ENCODE results near the gene KMT5B. TPM values are rescaled to one million over a fixed set of nuclear protein-coding genes. Genes with fewer than 3 reads are reported as not detected.

Gene KMT5B
- total RNA-seq, 4 donors from 2014 or later = 35.1 to 75.6 (median 39.8) TPM

- Histone ChIP-seq H3K4me3 (no peak overlapping the region), H3K4me1 (peaks cover 0 to 23% (median 5%) of the 10 kb centered on the region in 3 donors), H3K9me3 (no peaks in the 10 kb centered on the region), H3K36me3 (peaks cover 0 to 39% of the 10 kb centered on the region in 2 donors), H3K27me3 (no peaks in the 10 kb centered on the region), H3K27ac (peak overlapping the region in 1 of 4 donors; percentile 6)
- TF ChIP-seq POLR2A (IDR thresholded peaks at IDR 0.05) (no peak), CTCF (IDR thresholded peaks at IDR 0.05) (no peak), POLR2AphosphoS5 (IDR thresholded peaks at IDR 0.05) (no peak), EP300 (IDR thresholded peaks at IDR 0.05) (no peak)
- 73 to 78% methylated on average over 2 to 8 of the region's 15 CpGs for WGBS, 2 donors (ENCODE audit: low coverage in 1 of 2)
- ATAC-seq = no peak
These were observed 46.2 kb upstream of the KMT5B start for GRCh38 chr11:68259122-68259959.

GRCh38 chr11:68258363-68258765, 45.3 kb upstream of the KMT5B start:
- TF ChIP-seq POLR2AphosphoS5 (IDR thresholded peaks at IDR 0.05) = no peak
- no peak for TF ChIP-seq POLR2A (IDR thresholded peaks at IDR 0.05)
- no peak for TF ChIP-seq EP300 (IDR thresholded peaks at IDR 0.05)
- TF ChIP-seq CTCF (IDR thresholded peaks at IDR 0.05) = no peak
- Histone ChIP-seq H3K4me3 (no peak overlapping the region), H3K27me3 (no peaks in the 10 kb centered on the region), H3K4me1 (peaks cover 0 to 23% (median 5%) of the 10 kb centered on the region in 3 donors), H3K9me3 (no peaks in the 10 kb centered on the region), H3K27ac (peak overlapping the region in 2 of 4 donors; percentile 41 to 51), H3K36me3 (peaks cover 0 to 31% of the 10 kb centered on the region in 2 donors)
- no peak for ATAC-seq
- WGBS, 2 donors (ENCODE audit: low coverage in 1 of 2) = no CpG with 5 or more reads among the region's 13 CpGs

DNA sequence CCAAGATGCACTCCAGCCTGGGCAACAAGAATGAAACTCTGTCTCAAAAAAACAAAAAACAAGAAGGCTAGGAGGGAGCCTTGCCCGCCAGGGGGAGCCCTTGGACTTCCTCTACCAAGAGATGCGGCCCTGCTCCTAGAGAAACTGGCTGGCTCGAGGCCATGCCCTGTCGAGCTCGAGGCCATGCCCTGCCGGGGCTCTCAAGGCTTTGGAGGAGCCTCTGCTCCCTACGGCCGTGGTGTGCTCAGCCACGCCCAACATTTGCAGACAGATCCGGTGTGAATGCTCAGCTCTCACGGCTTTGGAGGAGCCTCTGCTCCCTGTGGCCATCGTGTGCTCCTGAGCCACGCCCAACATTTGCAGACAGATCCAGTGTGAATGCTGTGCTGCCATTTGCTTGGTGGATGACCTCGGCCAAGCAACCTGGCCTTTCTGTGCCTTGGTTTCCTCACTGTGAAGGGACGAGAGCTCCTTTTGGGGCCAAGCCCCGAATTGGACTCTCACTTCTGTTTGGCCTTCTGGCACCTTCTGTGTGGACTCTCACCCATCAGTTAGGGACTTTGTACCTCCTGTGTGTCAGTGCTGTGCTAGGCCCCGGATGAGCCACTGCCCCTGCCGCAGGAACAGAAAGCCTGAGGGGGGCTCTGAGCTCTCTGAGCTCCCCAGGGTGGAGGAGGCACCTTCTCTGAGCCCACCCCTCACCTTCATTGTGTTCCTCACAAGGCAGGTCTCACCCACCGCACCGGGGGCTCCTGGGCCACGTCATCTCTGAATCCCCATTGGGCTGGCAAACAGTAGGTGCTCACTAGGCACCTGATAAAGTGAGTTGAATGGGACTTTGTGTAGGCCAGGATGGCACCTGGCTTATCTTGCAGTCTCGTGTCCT, 44.6 kb upstream of the KMT5B start:
- peak overlapping the region in 1 of 2 donors; percentile 29 for H3K4me3 ChIP-seq
- H3K27me3 ChIP-seq = no peaks in the 10 kb centered on the region
- TF ChIP-seq POLR2A (IDR thresholded peaks at IDR 0.05) (no peak), CTCF (IDR thresholded peaks at IDR 0.05) (peak in 3 of 4 experiments; percentile 90 to 94 (median 92)), EP300 (IDR thresholded peaks at IDR 0.05) (no peak), POLR2AphosphoS5 (IDR thresholded peaks at IDR 0.05) (peak; percentile 68)
- H3K27ac ChIP-seq = peak overlapping the region in 2 of 4 donors; percentile 41 to 51
- H3K4me1 ChIP-seq = peaks cover 0 to 23% (median 5%) of the 10 kb centered on the region in 3 donors
- no peaks in the 10 kb centered on the region for H3K9me3 ChIP-seq
- peak; percentile 83 for ATAC-seq
- WGBS, 2 donors (ENCODE audit: low coverage in 1 of 2) = 15 to 38% methylated on average over 3 to 10 of the region's 22 CpGs
- peaks cover 0 to 24% of the 10 kb centered on the region in 2 donors for H3K36me3 ChIP-seq

DNA sequence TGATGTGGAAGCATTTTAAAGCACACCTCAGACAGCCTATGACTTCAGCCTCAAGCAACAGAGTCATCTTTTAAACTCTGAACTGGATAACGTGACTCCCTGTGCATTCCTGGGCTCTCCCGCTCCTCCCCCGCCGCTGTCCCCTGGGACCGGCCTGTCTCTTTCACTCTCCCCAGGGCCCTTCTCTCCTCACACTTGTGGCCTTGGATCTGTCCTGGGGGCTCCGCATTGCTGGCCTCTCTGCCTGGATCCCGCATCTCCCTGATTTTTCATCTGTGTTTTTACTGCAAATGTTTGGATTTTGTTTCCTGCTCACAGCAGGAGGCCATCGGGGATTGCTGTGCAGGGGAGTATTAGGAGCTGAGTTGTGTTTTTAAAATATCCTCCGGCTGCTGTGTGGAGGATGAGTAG, 43.2 kb upstream of the KMT5B start:
- Histone ChIP-seq H3K4me3 (no peak overlapping the region), H3K27me3 (no peaks in the 10 kb centered on the region), H3K9me3 (no peaks in the 10 kb centered on the region), H3K4me1 (peaks cover 0 to 23% (median 5%) of the 10 kb centered on the region in 3 donors), H3K36me3 (peaks cover 0 to 10% of the 10 kb centered on the region in 2 donors), H3K27ac (peak overlapping the region in 1 of 4 donors; percentile 33)
- no peak for TF ChIP-seq POLR2A (IDR thresholded peaks at IDR 0.05)
- no peak for TF ChIP-seq CTCF (IDR thresholded peaks at IDR 0.05)
- TF ChIP-seq POLR2AphosphoS5 (IDR thresholded peaks at IDR 0.05) = no peak
- TF ChIP-seq EP300 (IDR thresholded peaks at IDR 0.05) = no peak
- peak; percentile 6 for ATAC-seq
- 31 to 47% methylated on average over 2 to 7 of the region's 9 CpGs for WGBS, 2 donors (ENCODE audit: low coverage in 1 of 2)

All from gastroesophageal sphincter (tissue), 4 donors.